HG03066 (cell line): ENCODE measurements around the gene UGT2B7.
"Not testable (repeated sequence)": the region's sequence is repeated elsewhere in the genome, so short reads cannot be mapped to it uniquely, and the experiment has no call there.

Experiments used
- ATAC-seq: cut with Tn5 transposase; IDR thresholded peaks from one replicate; pipeline ENCODE4 v1.9.1; 2021; ENCODE audit warnings: low read depth; ENCODE audit not compliant: unreplicated experiment

The UGT2B7 gene

DNA sequence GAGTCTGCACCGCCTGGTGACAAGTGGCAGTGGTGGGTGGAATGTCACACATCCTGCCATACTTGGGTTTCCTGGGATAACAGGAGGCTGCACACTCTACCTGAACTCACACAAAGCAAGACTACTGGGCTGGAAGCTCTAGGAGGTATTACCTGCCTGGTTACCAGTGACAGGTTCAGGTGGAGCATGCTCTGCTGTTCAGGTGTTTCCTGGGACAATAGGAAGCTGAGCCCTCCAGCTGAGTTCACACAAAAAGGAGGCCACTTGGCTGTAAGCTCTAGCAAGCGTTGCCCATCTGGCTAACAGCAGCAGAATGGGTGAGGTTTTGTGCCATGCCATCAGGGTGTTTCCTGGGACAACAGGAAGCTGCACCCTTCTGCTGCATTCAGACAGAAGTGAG is 17.4 kb upstream of the UGT2B7 start:
- no peak for ATAC-seq

DNA sequence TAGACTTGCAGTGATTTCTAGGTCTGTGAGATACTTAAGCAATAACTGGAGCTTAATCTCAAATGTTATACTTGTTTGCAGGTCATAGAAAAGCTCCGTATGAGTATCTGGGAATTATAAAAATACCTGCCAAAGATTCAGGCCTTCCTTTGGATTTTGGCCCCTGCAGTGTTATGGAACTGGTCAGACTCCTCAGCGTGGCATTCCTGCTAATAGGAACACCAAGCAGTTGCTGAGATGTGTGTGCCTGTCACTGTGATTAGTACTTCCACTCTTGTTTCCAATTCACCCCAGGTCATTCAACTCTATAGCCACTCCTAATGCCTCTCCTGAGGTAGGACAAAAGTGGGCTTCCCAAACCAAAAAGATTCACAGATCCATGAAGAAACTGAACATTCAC is 7.8 kb upstream of the UGT2B7 start:
- ATAC-seq = no peak

DNA sequence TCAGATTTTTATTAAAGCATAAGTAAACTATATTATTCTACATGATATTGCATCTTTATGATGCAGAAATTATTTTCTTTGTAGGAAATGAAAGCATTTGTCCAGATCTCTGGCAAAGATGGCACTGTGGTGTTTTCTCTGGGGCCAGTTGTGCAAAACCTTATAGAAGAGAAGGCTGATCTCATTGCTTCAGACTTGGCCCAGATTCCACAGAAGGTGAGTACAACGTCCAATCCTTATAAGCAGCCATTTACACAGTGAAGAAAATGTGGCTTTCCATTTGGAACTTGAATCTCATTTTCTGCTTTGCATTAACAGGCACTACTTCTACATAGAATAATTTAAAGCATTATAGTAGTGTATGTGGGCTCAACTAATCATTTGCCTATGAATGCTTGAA is 6.9 kb upstream of the UGT2B7 start:
- ATAC-seq = no peak

DNA sequence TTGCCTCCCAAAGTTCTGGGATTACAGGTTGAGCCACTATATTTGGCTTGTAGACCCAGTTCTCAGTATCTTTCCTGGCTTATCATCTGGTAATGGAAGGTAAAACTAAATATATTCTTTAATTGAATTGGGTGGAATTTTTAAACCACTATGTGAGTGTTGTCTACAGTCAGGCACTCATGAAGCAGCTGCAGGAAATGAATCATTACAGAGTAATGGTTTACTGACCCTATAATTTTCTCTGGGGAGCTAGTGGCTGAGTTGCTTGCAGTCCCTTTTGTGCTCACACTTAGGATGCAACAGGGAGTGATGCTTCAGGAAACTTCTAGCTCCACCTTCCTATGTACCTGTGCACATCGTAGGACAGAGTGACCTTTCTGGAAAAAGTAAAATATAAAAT is 4.1 kb upstream of the UGT2B7 start:
- no peak for ATAC-seq

DNA sequence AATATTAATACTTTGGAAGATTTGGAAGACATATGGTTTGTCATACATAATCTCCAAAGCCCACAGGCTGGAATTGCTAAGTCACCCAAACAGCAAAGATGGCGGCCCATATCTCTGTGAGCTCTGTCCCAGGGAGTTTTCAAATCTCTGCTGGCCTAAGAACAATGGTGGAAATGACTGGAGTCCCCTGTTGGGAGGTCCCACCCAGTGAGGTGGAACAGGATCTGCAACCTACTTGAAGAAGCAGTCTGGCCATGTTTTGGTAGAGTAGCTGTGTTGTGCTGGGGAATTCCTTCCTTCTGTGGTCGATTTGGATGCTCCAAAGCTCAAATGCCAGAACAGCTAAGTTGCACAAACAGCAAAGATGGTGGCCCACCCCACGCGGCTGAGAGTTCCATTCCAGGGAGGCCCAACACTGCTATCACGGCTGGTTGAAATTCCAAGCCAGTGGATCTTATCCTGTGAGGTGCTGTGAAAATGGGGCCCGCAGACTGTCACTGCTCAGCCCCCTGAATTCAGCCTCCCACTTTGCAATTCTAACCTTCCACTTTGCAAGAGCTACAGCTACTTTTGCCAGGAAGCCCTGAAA is 3.2 kb upstream of the UGT2B7 start:
- ATAC-seq = no peak

DNA sequence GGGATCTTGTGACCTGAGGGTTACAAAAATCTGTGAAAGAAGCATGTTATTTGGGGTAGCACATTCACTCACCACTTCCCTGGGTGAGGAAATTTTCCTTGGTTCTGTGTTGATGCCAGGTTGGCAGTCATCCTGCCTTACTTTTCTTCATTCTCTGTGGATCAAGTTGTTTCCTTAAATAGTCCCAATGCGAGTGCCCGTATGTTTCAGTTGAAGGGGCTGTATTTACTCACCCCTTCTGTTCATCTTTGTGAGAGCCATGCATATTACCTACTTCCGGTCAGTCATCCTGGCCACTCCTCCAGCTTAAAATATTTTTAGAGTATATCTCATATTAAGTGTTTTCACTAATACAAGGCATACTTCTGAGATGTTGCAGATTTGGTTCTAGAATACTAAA is 2.6 kb upstream of the UGT2B7 start:
- ATAC-seq = no peak

DNA sequence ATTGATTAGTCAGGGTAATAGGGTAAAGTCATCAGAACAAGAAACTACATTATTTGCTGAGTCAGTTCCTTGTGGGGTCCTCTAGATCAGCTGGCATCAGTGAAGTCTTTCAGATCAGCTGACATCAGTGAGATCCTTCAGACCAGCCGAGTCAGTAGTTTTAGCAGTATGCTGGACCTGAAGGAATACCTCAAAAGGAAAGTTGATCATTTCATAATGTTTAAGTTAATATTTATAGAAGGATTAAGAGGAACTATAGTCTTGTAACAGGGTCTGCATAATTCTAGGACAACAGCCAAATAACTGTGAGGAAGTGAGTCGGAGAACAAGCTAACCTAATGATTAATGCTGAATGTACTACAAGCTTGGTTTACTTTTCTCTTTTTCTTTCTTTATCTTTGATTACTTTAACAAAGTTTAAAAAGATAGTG is 958 bp upstream of the UGT2B7 start:
- ATAC-seq = no peak

DNA sequence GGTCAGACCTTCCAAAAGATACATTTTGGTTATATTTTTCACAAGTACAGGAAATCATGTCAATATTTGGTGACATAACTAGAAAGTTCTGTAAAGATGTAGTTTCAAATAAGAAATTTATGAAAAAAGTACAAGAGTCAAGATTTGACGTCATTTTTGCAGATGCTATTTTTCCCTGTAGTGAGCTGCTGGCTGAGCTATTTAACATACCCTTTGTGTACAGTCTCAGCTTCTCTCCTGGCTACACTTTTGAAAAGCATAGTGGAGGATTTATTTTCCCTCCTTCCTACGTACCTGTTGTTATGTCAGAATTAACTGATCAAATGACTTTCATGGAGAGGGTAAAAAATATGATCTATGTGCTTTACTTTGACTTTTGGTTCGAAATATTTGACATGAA is 536 bp downstream of the UGT2B7 start:
- no peak for ATAC-seq

DNA sequence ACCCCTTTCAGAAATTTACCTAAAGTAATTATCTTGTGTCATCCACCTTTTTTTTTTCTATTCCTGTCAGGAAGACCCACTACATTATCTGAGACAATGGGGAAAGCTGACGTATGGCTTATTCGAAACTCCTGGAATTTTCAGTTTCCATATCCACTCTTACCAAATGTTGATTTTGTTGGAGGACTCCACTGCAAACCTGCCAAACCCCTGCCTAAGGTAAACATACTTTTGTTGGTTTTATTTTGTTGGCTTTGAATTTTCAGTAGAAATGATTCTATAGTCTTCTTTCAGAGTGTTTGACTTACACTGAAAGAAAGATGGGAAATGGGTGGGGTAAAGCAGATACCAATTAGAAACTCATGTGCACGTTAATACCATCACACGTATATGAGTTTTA is 2.2 kb downstream of the UGT2B7 start:
- no peak for ATAC-seq

DNA sequence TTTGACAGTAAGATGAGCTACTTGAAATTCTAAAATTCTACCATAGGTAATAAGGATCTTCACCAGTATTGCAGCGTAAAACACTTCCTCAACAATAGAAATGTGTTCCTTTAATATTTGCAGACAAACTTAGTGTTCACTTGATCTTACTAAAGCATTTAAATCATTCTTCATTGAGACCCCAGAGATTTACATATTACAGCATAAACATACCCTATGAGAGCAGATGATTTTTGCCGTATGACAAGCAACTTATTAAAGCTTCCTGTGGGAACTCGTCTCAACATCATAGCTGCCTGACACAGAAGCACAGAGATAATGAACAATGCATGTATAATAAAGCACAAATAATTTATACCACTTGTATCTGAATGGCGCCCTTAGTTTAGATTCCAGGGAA is 3.6 kb downstream of the UGT2B7 start:
- no peak for ATAC-seq

DNA sequence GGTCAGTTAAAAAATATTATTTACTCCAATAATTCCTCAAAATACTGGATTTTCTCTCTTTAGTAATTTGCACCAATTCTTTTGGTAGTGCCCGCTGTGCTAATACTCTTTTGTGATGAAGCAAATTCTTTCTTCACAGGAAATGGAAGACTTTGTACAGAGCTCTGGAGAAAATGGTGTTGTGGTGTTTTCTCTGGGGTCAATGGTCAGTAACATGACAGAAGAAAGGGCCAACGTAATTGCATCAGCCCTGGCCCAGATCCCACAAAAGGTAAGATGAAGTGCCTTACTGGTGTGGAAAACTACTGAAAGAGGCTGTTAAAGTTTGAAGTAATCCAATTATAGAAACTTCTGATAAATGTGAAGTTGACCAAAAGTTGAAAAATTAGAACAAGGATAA is 6.4 kb downstream of the UGT2B7 start:
- not testable (repeated sequence) for ATAC-seq

DNA sequence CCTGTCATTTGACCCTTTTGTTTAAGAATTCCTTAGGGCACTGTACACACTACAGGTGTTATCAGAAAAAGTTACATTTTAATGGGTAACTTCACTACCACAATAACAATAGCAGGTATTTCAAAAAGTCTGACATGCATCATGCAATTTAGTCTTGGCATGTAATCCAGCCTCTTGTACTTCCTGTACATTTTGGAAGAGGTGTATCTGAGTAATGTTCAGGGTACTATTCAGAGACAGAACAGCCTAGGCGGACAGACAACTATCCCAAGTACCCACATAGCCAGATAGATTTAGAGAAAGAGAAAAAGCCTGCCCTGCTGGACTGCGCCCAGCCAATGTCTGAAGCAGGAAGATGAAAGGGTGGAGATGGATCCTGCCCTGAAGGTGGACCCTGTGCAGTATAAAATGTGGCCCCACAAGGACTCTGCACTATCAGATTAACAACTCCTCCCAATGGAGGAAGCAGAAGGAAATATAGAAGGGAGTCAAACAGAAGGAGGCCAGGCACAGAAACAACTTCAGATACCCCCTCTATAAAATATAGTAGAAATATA is 8.5 kb downstream of the UGT2B7 start:
- no peak for ATAC-seq

DNA sequence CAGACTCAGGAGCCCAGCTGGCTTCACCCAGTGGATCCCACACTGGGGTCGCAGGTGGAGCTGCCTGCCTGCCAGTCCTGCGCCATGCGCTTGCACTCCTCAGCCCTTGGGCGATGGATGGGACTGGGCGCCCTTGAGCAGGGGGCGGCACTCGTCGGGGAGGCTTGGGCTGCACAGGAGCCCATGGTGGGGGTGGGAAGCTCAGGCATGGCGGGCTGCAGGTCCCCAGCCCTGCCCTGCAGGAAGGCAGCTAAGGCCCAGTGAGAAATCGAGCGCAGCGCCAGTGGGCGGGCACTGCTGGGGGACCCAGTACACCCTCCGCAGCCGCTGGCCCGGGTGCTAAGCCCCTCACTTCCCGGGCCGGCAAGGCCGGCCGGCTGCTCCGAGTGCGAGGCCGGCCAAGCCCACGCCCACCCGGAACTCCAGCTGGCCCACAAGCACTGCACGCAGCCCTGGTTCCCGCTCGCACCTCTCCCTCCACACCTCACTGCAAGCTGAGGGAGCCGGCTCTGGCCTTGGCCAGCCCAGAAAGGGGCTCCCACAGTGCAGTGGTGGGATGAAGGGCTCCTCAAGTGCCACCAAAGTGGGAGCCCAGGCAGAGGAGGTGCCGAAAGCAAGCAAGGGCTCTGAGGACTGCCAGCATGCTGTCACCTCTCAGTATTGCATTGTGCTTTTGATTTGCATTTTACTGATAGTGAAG is 19.0 kb downstream of the UGT2B7 start:
- ATAC-seq = not testable (repeated sequence)

DNA sequence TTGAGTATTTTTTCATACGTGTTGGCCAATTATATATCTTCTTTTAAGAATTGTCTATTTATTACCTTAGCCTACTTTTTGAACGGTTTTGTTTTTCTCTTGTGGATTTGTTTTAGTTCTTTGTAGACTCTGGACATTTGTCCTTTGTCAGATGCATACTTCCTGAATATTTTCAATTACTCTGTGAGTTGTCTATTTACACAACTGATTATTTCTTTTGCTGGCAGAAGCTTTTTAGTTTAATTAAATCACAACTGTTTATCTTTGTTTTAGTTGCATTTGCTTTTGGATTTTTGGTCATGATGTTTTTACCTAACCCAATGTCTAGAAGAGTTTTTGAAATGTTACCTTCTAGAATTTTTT is 19.6 kb downstream of the UGT2B7 start:
- no peak for ATAC-seq

DNA sequence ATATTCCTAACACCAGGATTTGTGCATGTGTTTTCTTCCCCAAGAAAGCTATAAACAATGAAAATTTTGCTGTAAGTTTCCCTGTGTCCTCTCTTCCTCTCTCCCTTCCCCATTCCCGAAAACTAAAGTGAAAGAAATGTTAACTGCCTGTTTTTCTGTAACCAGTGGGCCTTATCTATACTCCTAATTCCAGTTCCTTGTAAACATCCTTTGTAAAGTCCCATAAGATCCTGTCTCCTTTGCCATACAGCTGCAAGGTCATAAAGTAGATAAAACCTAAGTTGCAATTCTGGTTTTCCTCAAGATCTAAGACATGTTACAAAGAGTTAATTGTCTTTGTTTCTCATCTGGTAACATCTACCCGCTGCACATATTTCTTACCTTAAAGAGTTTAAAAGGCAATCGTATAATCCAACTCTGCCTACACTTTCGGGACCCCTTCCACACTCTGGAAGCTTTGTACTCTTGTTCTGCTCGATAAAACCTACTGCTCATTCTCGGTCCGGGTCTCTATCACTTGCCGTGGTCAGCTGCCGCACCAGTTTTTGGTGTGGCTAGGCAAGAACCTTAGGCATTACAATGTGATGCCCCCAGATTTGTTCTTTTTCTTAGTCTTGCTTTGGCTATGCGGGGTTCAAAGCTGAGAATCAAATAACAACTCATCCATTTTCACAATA is 20.5 kb downstream of the UGT2B7 start:
- no peak for ATAC-seq

DNA sequence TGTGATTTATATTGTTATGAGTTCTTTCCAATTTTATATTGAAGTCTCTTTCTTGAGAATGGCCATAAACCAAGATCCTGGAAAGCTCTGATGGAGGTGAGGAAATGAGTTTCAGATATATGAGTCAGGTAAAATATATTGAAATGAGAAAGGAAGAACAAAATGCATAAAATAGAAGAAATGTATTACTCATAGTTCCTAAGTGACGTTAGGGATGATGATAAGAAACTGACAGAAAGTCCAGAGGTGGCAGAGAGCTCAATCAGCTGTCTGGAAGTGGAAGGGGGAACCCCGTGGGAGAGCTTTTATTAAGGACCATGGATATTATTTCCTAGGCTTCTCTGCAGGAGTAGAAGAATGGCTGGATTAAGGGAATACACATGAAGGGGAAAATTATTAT is 24.6 kb downstream of the UGT2B7 start:
- no peak for ATAC-seq

DNA sequence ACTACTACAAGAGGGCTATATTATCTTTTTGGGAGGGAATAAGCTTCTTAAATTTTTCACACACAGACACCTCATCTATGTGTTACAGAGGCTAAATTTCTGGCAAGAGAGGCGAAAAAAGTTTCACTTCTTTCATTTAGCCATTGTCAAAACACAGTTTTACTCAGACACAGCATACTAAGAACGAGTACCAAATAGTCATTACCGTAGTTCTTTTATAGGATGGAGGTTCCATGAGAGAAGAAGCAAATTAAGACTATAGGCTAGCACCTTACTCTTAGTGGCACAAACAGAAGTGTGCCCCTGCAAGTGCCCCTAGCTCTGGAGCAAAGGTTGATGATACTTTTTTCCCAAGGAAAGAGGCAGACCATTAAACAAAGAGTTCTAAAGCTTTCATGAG is 26.2 kb downstream of the UGT2B7 start:
- no peak for ATAC-seq

DNA sequence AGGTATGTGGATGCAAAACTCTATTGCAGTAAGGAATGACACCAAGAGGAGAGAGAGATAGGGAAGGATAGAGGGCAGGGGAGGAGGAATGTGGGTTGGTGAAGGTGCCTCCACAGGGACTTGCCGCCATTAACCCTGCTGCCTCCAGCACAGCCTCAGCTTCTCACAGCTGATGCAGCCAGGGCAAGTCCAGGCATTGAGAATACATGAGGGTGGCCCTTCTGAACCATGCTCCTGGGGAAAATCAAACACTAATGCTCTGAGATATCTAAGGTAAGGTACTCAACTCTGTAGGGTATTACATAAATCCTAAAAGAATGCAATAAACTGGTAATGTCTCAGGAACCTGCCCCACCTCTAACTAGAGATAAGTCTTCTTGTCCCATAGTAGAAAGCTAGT is 28.7 kb downstream of the UGT2B7 start:
- ATAC-seq = no peak

DNA sequence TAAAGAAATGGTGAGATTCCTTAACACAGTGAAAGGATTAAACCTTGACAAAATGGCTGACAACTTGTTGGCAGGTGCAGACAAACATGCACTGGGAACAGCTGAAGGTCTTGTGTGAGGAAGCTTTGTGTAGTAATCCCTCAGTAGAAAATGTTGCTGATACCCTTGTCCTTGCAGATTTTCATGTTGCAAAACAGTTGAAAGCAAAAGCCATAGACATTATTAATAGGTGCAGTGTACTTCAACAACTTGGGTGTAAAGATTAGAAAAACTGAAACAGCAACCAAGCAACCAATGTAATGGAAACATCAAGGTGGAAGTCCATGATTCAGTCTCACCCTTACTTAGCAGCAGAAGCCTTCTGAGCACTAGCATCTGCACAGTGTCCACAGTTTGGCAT is 29.8 kb downstream of the UGT2B7 start:
- ATAC-seq = peak; percentile 49

DNA sequence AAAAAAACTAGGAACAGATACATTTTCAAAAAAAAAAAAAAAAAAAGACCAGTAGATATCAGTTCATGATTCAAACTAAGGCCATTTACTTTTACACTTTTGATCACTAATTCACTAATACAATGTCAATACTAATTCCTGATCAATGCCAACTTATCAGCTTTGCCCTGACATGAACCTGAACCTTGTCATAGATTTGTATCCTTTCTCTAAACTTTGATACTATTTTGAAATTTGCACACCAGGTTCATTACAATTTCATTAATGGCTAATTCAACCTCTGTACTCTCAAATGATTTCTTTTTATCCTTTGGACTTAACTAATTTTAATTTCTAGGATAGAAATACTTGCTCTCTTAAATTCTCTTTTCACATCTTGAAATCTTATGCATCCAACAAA is 37.7 kb downstream of the UGT2B7 start:
- no peak for ATAC-seq

DNA sequence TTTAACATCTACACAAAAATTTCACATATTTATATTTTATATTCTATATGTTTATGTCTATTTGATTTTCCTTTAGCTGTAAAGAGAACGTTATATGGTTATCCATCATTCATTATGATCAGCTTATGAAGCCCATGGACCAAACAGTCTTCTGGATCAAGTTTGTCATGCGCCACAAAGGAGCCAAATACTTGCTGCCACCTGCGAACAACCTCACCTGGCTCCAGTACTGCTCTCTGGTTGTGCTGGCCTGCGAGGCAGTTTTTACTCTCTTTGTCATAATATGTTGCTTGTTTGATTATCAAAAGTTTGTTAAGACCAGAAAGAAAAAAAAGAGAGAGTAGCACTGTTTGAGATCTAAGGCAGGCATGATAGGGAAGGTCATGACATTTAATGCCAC is 38.2 kb downstream of the UGT2B7 start:
- no peak for ATAC-seq

DNA sequence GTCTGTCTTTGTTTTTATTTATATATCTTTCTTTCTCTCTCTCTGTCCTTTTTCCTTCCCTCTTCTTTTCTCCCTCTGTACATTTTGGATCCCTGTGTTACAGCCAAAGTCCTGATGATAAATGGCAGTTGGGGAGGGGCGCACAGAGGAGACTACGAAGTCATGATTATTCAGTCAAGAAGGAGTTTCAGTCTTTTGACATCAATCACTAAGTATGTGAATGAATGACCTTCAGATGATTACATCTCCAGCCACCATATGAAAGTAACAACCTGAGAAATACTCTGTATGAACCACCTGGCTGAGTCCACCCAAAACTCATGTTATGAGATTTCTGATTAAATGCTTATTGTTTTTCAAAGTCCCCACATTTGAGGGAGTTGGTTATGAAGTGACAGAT is 45.0 kb downstream of the UGT2B7 start:
- no peak for ATAC-seq
